Common myeloid progenitor, CD34-positive (primary cell): Measurements from ENCODE around the gene MXD1.
A peak's percentile ranks its signal among the peaks of the same experiment; 100 is the strongest.

ENCODE experiments used
- CTCF ChIA-PET: fragments of 350-600 bp; sonication (Branson Sonifier 250); formaldehyde crosslinking; loops from one replicate; lab custom pipeline; 2021; ENCODE audit warnings: antibody characterized with exemption; lab: Charles Lee
- POLR2A ChIA-PET: fragments of 350-600 bp; sonication (Branson Sonifier 250); formaldehyde crosslinking; loops from one replicate; lab custom pipeline; 2021; ENCODE audit warnings: antibody characterized with exemption; lab: Charles Lee
- DNase-seq, 3 donors: peaks; one replicate each; pipeline versions ENCODE4 v3.0.0 to v3.0.0-alpha.2; 2013
- H3K27ac ChIP-seq, 2 experiments: 1 replicate in 1 of 2; 2 replicates in 1 of 2; pipeline ENCODE4 v1.7.0; 2013; ENCODE audit warnings: inconsistent platforms in 2 of 2, low read length in 2 of 2, mild to moderate bottlenecking in 2 of 2, low read depth in 1 of 2, moderate library complexity in 1 of 2; ENCODE audit not compliant: severe bottlenecking in 2 of 2, insufficient read depth in 1 of 2, poor library complexity in 1 of 2
- H3K27me3 ChIP-seq, 5 experiments: replicated peaks in 2 of 5; 1 replicate in 3 of 5; 2 replicates in 2 of 5; pipeline versions ENCODE4 v1.6.1 to v1.7.0; 2013; ENCODE audit warnings: low read length in 4 of 5, mild to moderate bottlenecking in 2 of 5, moderate library complexity in 2 of 5, inconsistent platforms in 1 of 5; ENCODE audit not compliant: insufficient read depth in 5 of 5, control insufficient read depth in 4 of 5
- H3K36me3 ChIP-seq, 4 experiments: 1 replicate in 2 of 4; 2 replicates in 2 of 4; pipeline versions ENCODE4 v1.6.1 to v1.7.0; 2013; ENCODE audit warnings: low read length in 3 of 4, control low read depth in 1 of 4, mild to moderate bottlenecking in 1 of 4; ENCODE audit not compliant: control insufficient read depth in 4 of 4, insufficient read depth in 4 of 4
- H3K4me1 ChIP-seq, 4 experiments: 1 replicate in 3 of 4; 2 replicates in 1 of 4; pipeline versions ENCODE4 v1.6.1 to v1.7.1; 2013; ENCODE audit warnings: low read length in 3 of 4, mild to moderate bottlenecking in 3 of 4, control low read depth in 1 of 4, inconsistent platforms in 1 of 4, moderate library complexity in 1 of 4; ENCODE audit not compliant: control insufficient read depth in 4 of 4, insufficient read depth in 4 of 4; ENCODE audit errors: control extremely low read depth in 1 of 4
- H3K4me3 ChIP-seq, 7 experiments: 1 replicate in 4 of 7; 2 replicates in 3 of 7; pipeline versions ENCODE4 v1.5.1 to v1.7.0; 2013; ENCODE audit warnings: mild to moderate bottlenecking in 7 of 7, low read length in 6 of 7, moderate library complexity in 6 of 7, inconsistent platforms in 2 of 7, low read depth in 2 of 7, control low read depth in 1 of 7; ENCODE audit not compliant: insufficient read depth in 4 of 7, control insufficient read depth in 1 of 7; ENCODE audit errors: extremely low read depth in 1 of 7
- H3K9me3 ChIP-seq, 5 experiments: 1 replicate in 4 of 5; 2 replicates in 1 of 5; pipeline versions ENCODE4 v1.6.1 to v1.7.1; 2013; ENCODE audit warnings: low read length in 4 of 5, mild to moderate bottlenecking in 2 of 5, inconsistent platforms in 1 of 5, low read depth in 1 of 5, moderate library complexity in 1 of 5; ENCODE audit not compliant: control insufficient read depth in 4 of 5, insufficient read depth in 2 of 5; ENCODE audit errors: control extremely low read depth in 1 of 5
- WGBS: methylation state at CpG from one replicate; pipeline ENCODE4 v1.1.5; 2013; ENCODE audit not compliant: insufficient coverage; 5-methylcytosine and 5-hydroxymethylcytosine counted together

The MXD1 gene

DNA sequence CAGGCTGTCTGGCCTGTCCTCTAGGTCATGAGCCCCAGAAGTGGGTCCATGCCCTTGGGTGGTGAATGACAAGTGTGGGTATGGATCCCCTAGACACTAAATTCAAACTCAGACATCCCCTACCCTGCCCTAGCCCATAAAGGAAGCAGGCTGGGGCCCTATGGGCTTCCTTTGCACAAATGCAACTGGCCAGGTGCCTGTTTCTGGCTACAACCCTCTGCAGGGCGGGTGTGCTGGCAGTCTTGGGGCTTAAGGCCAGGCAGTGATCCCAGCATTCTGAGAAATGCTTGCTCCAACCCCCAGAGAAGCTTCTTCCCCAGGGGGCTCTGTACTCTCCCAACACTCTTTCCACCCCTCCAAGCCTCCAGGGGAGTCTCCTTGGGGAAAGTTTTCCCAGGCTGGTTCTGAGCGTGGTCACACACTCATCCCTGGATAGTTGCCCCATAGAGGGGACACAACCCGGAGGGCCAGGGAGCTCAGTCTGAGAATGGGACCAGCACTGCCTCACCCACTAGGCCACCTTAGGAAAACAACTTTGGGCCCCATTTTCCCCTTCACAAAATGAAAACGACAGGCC, 63.1 kb downstream of the MXD1 start:
- ChIA-PET CTCF (no interaction called here), POLR2A (no interaction called here)
- Histone ChIP-seq H3K4me3 (peak overlapping the region in 1 of 7 experiments; percentile 8), H3K36me3 (no peaks in the 10 kb centered on the region), H3K4me1 (peaks cover 0 to 36% (median 25%) of the 10 kb centered on the region in 4 experiments), H3K9me3 (no peaks in the 10 kb centered on the region), H3K27me3 (no peaks in the 10 kb centered on the region), H3K27ac (peak overlapping the region in 1 of 2 experiments; percentile 66)
- DNase-seq = no peak
- WGBS = 97% methylated on average over 3 of the region's 4 CpGs

DNA sequence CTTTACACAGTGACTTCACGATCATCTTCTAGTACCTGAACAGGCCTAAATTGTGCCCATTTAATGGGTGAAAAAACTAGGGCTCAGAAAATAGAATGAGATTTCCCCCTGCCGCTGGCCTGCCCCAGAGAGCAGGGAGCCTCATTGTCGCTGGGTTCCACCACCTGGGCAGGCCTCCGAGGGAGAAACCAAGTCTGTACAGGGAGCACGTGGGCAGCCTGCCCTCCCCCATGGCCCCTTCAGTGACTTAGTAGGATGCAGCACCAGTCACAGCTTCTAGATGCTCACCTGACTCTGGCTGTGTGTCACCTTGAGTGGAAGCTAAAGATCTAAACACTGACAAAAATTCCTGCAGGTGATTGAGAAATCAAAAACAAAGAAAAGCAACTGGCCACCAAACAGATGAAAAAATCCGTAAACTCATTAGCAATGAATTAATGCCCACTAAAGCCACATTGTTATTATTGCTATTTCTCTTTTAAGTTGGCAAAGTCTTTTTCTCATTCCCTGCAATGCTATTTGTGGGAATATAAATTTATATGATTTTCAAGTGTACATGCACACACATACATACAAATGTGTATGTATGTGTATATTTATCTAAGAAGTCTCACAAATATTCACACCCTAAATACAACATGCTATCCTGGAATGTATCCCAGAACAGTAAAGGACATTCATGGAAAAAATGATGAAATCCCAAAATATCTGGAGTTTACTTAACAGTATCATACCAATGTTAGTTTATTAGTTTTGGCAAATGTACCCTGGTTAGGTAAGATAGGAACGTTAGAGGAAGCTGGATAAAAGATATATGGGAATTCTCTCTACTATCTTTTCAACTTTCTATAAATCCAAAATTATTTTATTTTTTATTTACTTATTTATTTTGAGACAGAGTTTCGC, 65.2 kb downstream of the MXD1 start:
- CTCF ChIA-PET = interaction anchor here (0.6 kb wide), 2 partner anchors 25 to 634 kb away, joined by 3 to 4 read pairs; no protein-coding TSS in a partner anchor
- DNase-seq = no peak
- POLR2A ChIA-PET = no interaction called here
- 96% methylated on average over 5 of the region's 8 CpGs for WGBS
- Histone ChIP-seq H3K36me3 (no peaks in the 10 kb centered on the region), H3K4me3 (no peak overlapping the region), H3K4me1 (peaks cover 0 to 30% (median 23%) of the 10 kb centered on the region in 4 experiments), H3K27ac (no peak overlapping the region), H3K27me3 (no peaks in the 10 kb centered on the region), H3K9me3 (no peaks in the 10 kb centered on the region)

DNA sequence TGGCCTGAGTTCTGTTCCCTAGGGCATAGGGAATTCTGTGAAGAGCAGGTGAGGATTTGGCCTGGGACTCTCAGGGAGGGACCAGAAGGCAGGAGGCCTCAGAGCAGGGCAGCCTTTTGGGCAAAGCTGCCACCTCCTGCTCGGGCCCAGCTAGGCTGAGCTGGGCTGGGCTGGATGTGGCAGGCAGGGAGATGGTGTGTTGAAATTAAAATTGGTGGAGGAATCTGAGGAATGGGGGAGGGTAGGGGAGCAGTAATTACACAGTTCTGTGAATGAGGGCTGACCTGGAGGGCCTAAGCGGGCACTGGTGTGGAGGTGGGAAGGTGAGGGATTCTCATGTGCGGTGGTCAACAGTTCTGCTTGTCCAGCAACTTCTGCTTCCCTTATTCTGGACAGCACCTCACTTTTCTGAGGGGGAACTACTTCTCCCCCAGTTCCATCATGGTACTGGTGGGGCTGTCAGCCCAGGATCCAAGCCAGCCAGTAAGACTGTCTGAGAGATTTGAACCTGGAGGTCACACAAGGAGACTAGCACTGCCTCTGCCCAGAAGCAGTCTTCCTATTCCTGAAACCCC, 68.6 kb downstream of the MXD1 start:
- Histone ChIP-seq H3K27ac (no peak overlapping the region), H3K27me3 (no peaks in the 10 kb centered on the region), H3K4me1 (peaks cover 0 to 8% (median 0%) of the 10 kb centered on the region in 4 experiments), H3K4me3 (no peak overlapping the region), H3K9me3 (no peaks in the 10 kb centered on the region), H3K36me3 (peaks cover 0 to 3% (median 0%) of the 10 kb centered on the region in 4 experiments)
- DNase-seq = no peak
- 93% methylated on average over 2 of the region's 3 CpGs for WGBS
- CTCF ChIA-PET = interaction anchor here (0.8 to 1.5 kb wide), 3 partner anchors 28 to 66 kb away, joined by 3 read pairs; no protein-coding TSS in a partner anchor
- POLR2A ChIA-PET = interaction anchor here (0.5 kb wide), 1 partner anchor 10 kb away, joined by 3 read pairs; no protein-coding TSS in a partner anchor

DNA sequence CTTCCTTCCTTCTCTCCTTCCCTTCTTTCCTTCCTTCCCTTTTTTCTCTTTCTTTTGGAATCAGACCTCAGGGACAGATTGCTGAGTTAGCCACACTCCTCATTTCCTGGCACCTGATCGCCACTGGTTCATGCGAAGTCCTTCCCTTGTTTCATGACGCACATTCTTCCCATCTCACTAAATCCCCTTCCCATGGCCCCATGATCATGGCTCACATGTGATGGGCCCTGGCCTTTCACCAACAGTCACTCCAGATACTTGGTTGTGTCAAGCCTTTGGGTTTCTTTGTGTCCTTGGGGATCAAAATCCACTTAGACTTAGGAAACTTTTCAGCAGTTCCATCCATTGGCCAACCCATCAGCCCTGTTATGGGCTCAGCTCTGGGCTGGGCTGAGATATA, 70.3 kb downstream of the MXD1 start:
- Histone ChIP-seq H3K27ac (no peak overlapping the region), H3K27me3 (no peaks in the 10 kb centered on the region), H3K9me3 (no peaks in the 10 kb centered on the region), H3K4me3 (no peak overlapping the region), H3K36me3 (peaks cover 0 to 3% (median 0%) of the 10 kb centered on the region in 4 experiments), H3K4me1 (peaks cover 0 to 10% (median 0%) of the 10 kb centered on the region in 4 experiments)
- POLR2A ChIA-PET = no interaction called here
- DNase-seq = no peak
- CTCF ChIA-PET = no interaction called here
- WGBS = 86% methylated on average over 2 of the region's 3 CpGs

DNA sequence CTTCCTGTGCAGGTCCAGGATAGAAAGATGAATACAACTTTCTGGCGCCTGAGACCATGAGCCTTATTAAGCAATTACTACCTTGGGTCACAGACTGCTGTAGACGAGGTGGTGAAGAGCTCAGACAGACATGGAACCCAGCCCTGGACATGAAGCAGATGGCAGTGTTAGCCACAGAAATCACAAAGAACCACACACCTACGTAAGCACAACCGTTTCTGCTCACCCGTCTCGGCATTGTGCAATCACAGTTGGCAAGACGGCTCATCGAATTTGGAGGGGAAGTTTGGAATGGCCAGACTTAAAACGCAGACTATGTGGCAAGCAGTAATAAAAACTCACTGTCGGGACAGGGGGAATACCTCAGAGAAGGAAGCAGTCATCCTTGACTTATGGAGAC, 70.8 kb downstream of the MXD1 start:
- ChIA-PET CTCF (no interaction called here), POLR2A (no interaction called here)
- Histone ChIP-seq H3K27ac (no peak overlapping the region), H3K36me3 (peaks cover 0 to 3% (median 0%) of the 10 kb centered on the region in 4 experiments), H3K4me1 (peaks cover 0 to 10% (median 0%) of the 10 kb centered on the region in 4 experiments), H3K4me3 (no peak overlapping the region), H3K27me3 (no peaks in the 10 kb centered on the region), H3K9me3 (no peaks in the 10 kb centered on the region)
- DNase-seq = peak; percentile 43 to 75 (median 75)
- 92% methylated on average over 9 of the region's 10 CpGs for WGBS

DNA sequence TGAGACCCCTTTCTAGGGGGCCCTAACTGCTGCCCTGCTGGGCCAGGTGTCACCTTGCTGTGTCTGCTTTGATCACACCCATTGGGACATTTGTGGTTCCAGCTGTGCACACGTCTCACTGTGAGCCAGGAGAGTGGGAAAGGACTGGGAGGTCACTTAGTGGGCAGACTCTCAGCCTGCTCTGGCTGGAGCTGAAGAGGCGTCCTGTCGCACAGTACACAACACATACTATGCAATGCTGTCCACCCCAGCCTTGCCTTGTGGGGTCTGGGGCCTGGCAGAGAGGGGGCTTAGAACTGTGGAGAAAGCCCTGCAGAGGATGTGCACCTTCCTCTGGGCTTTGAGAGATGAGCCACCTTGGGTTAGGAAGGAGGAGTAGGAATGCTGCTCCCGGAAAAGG, 71.8 kb downstream of the MXD1 start:
- CTCF ChIA-PET = no interaction called here
- H3K36me3 ChIP-seq = peaks cover 0 to 3% (median 0%) of the 10 kb centered on the region in 4 experiments
- peaks cover 0 to 10% (median 0%) of the 10 kb centered on the region in 4 experiments for H3K4me1 ChIP-seq
- H3K9me3 ChIP-seq = no peaks in the 10 kb centered on the region
- POLR2A ChIA-PET = no interaction called here
- no peak overlapping the region for H3K4me3 ChIP-seq
- H3K27ac ChIP-seq = no peak overlapping the region
- DNase-seq = no peak
- WGBS = 100% methylated on average over 4 of the region's 4 CpGs
- H3K27me3 ChIP-seq = no peaks in the 10 kb centered on the region
